HG03457 (cell line): ENCODE data around the gene TRIM8.
"Not testable (repeated sequence)": the region's sequence is repeated elsewhere in the genome, so short reads cannot be mapped to it uniquely, and the experiment has no call there.

Source experiments
- ATAC-seq: cut with Tn5 transposase; IDR thresholded peaks from one replicate; pipeline ENCODE4 v1.9.1; 2021; ENCODE audit warnings: moderate number of reproducible peaks; ENCODE audit not compliant: unreplicated experiment

The TRIM8 gene

GRCh38 chr10:102691285-102692066, 47.2 kb downstream of the TRIM8 start:
- ATAC-seq = no peak

- ATAC-seq = not testable (repeated sequence)
Measured at GRCh38 chr10:102695401-102695800, 51.1 kb downstream of the TRIM8 start.

- ATAC-seq = no peak
Measured at GRCh38 chr10:102696736-102697135, 52.5 kb downstream of the TRIM8 start.

- no peak for ATAC-seq
Measured at GRCh38 chr10:102698894-102699293, 54.6 kb downstream of the TRIM8 start.

GRCh38 chr10:102701272-102701671, 57.0 kb downstream of the TRIM8 start:
- ATAC-seq = no peak

GRCh38 chr10:102701796-102702195, 57.5 kb downstream of the TRIM8 start:
- ATAC-seq = no peak

- ATAC-seq = no peak
Measured at GRCh38 chr10:102702742-102703141, 58.5 kb downstream of the TRIM8 start.

GRCh38 chr10:102704915-102705314, 60.6 kb downstream of the TRIM8 start:
- ATAC-seq = no peak

- no peak for ATAC-seq
Measured at GRCh38 chr10:102705531-102705930, 61.3 kb downstream of the TRIM8 start.
